Embryonic facial prominence (tissue), 1 donor: ENCODE results near the gene KCNJ10.

Source experiments
- DNase-seq: peaks from one replicate; pipeline ENCODE4 v3.0.0-alpha.2; 2016; ENCODE audit errors: extremely low spot score

The KCNJ10 gene

GRCh38 chr1:160024195-160024905 is 45.6 kb downstream of the KCNJ10 start:
- DNase-seq = no peak

- no peak for DNase-seq
Observed at GRCh38 chr1:160022330-160023310, 47.3 kb downstream of the KCNJ10 start.

- DNase-seq = no peak
Observed at GRCh38 chr1:160021376-160022074, 48.4 kb downstream of the KCNJ10 start.

GRCh38 chr1:160020196-160020595 is 49.8 kb downstream of the KCNJ10 start:
- no peak for DNase-seq

GRCh38 chr1:160018900-160019299 is 51.1 kb downstream of the KCNJ10 start:
- DNase-seq = no peak

- DNase-seq = no peak
Observed at GRCh38 chr1:160018347-160018746, 51.6 kb downstream of the KCNJ10 start.

GRCh38 chr1:160017592-160017991 is 52.4 kb downstream of the KCNJ10 start:
- no peak for DNase-seq

GRCh38 chr1:160011781-160012180 is 58.2 kb downstream of the KCNJ10 start:
- no peak for DNase-seq

GRCh38 chr1:160009801-160010200 is 60.2 kb downstream of the KCNJ10 start:
- no peak for DNase-seq

- DNase-seq = no peak
Observed at GRCh38 chr1:160009081-160009480, 60.9 kb downstream of the KCNJ10 start.

GRCh38 chr1:160007577-160008200 is 62.3 kb downstream of the KCNJ10 start:
- no peak for DNase-seq

GRCh38 chr1:160006312-160006940 is 63.5 kb downstream of the KCNJ10 start:
- no peak for DNase-seq

- DNase-seq = no peak
Observed at GRCh38 chr1:160005070-160005469, 64.9 kb downstream of the KCNJ10 start.

GRCh38 chr1:160004425-160004824 is 65.5 kb downstream of the KCNJ10 start:
- no peak for DNase-seq

- DNase-seq = no peak
Observed at GRCh38 chr1:160004001-160004400, 66.0 kb downstream of the KCNJ10 start.

- no peak for DNase-seq
Observed at GRCh38 chr1:160001440-160001839, 68.5 kb downstream of the KCNJ10 start.

GRCh38 chr1:159999204-159999603 is 70.8 kb downstream of the KCNJ10 start:
- no peak for DNase-seq

- DNase-seq = no peak
Observed at GRCh38 chr1:159996653-159997052, 73.3 kb downstream of the KCNJ10 start.

- no peak for DNase-seq
Observed at GRCh38 chr1:159994896-159995295, 75.1 kb downstream of the KCNJ10 start.

- DNase-seq = no peak
Observed at GRCh38 chr1:159993911-159994310, 76.0 kb downstream of the KCNJ10 start.

- DNase-seq = no peak
Observed at GRCh38 chr1:159992161-159992560, 77.8 kb downstream of the KCNJ10 start.
